ENCODE measurements around the gene FAM161B.
A peak's percentile ranks its signal among the peaks of the same experiment; 100 is the strongest.

FAM161B gene

GRCh38 chr14:73889376-73889775, 60.5 kb downstream of the FAM161B start:
- WGBS = 97% methylated on average over 5 of the region's 5 CpGs
- no peak overlapping the region for H3K4me2 ChIP-seq (ENCODE audit: low read length, poor library complexity, severe bottlenecking)
- H2AK5ac ChIP-seq (ENCODE audit: low read length, severe bottlenecking) = no peak overlapping the region
- H3K9me3 ChIP-seq (ENCODE audit: control insufficient read depth, low read length) = no peaks in the 10 kb centered on the region
- H4K8ac ChIP-seq (ENCODE audit: low read length) = no peak overlapping the region
- no peak overlapping the region for H3K4ac ChIP-seq (ENCODE audit: low read depth in 1 of 2, low read length in 2 of 2)
- peaks cover 2% of the 10 kb centered on the region for H3K4me1 ChIP-seq (ENCODE audit: control insufficient read depth, insufficient read depth, low read depth, low read length)
- no peak overlapping the region for H4K91ac ChIP-seq (ENCODE audit: low read length)
- peaks cover 6% of the 10 kb centered on the region for H3K79me1 ChIP-seq (replicated peaks; ENCODE audit: low read length, poor library complexity, severe bottlenecking)
- H3K27ac ChIP-seq (ENCODE audit: low read length, poor library complexity, severe bottlenecking) = no peak overlapping the region
- H2BK120ac ChIP-seq (ENCODE audit: low read depth, low read length) = no peak overlapping the region
- H3K27me3 ChIP-seq (ENCODE audit: control insufficient read depth in 1 of 2, insufficient read depth in 1 of 2, low read length in 2 of 2) = no peaks in the 10 kb centered on the region
- no peak overlapping the region for H2BK15ac ChIP-seq (ENCODE audit: low read depth, poor library complexity, severe bottlenecking)
- H2BK12ac ChIP-seq (ENCODE audit: low read length in 2 of 2) = no peak overlapping the region
- H2AFZ ChIP-seq (ENCODE audit: low read depth, low read length) = no peak overlapping the region
- peak overlapping the region; percentile 98 for H3K9ac ChIP-seq (ENCODE audit: low read length)
- H3K18ac ChIP-seq (ENCODE audit: low read depth in 1 of 2, low read length in 2 of 2) = no peak overlapping the region
- H3K23ac ChIP-seq (ENCODE audit: low read length in 2 of 2) = no peak overlapping the region
- no peak overlapping the region for H3K14ac ChIP-seq (ENCODE audit: low read length in 2 of 2)
- no peak for DNase-seq
- peaks cover 2 to 15% of the 10 kb centered on the region in 2 experiments for H3K36me3 ChIP-seq (ENCODE audit: control insufficient read depth in 1 of 2, insufficient read depth in 2 of 2, low read depth in 1 of 2, low read length in 2 of 2)
- no peak overlapping the region for H2BK5ac ChIP-seq (ENCODE audit: low read depth, low read length, poor library complexity, severe bottlenecking)
- H3K4me3 ChIP-seq (ENCODE audit: insufficient read depth in 1 of 2, low read depth in 1 of 2, low read length in 2 of 2) = no peak overlapping the region

GRCh38 chr14:73888971-73889370, 60.9 kb downstream of the FAM161B start:
- Histone ChIP-seq H2BK5ac (ENCODE audit: low read depth, low read length, poor library complexity, severe bottlenecking) (no peak overlapping the region), H3K9ac (ENCODE audit: low read length) (peak overlapping the region; percentile 98), H2BK120ac (ENCODE audit: low read depth, low read length) (no peak overlapping the region), H2BK12ac (ENCODE audit: low read length in 2 of 2) (no peak overlapping the region), H3K4me1 (ENCODE audit: control insufficient read depth, insufficient read depth, low read depth, low read length) (peaks cover 2% of the 10 kb centered on the region), H3K18ac (ENCODE audit: low read depth in 1 of 2, low read length in 2 of 2) (no peak overlapping the region), H2AK5ac (ENCODE audit: low read length, severe bottlenecking) (no peak overlapping the region), H4K91ac (ENCODE audit: low read length) (no peak overlapping the region), H3K4me2 (ENCODE audit: low read length, poor library complexity, severe bottlenecking) (no peak overlapping the region), H3K79me1 (replicated peaks; ENCODE audit: low read length, poor library complexity, severe bottlenecking) (peaks cover 3% of the 10 kb centered on the region), H3K4ac (ENCODE audit: low read depth in 1 of 2, low read length in 2 of 2) (no peak overlapping the region), H2AFZ (ENCODE audit: low read depth, low read length) (no peak overlapping the region), H3K27ac (ENCODE audit: low read length, poor library complexity, severe bottlenecking) (peak overlapping the region; percentile 54), H3K23ac (ENCODE audit: low read length in 2 of 2) (no peak overlapping the region), H3K4me3 (ENCODE audit: insufficient read depth in 1 of 2, low read depth in 1 of 2, low read length in 2 of 2) (peak overlapping the region in 1 of 2 experiments; percentile 86), H2BK15ac (ENCODE audit: low read depth, poor library complexity, severe bottlenecking) (no peak overlapping the region), H3K9me3 (ENCODE audit: control insufficient read depth, low read length) (no peaks in the 10 kb centered on the region), H3K36me3 (ENCODE audit: control insufficient read depth in 1 of 2, insufficient read depth in 2 of 2, low read depth in 1 of 2, low read length in 2 of 2) (peaks cover 0 to 11% of the 10 kb centered on the region in 2 experiments), H3K14ac (ENCODE audit: low read length in 2 of 2) (no peak overlapping the region), H4K8ac (ENCODE audit: low read length) (no peak overlapping the region), H3K27me3 (ENCODE audit: control insufficient read depth in 1 of 2, insufficient read depth in 1 of 2, low read length in 2 of 2) (no peaks in the 10 kb centered on the region)
- peak; percentile 32 for DNase-seq
- WGBS = 100% methylated on average over 1 of the region's 2 CpGs

DNA sequence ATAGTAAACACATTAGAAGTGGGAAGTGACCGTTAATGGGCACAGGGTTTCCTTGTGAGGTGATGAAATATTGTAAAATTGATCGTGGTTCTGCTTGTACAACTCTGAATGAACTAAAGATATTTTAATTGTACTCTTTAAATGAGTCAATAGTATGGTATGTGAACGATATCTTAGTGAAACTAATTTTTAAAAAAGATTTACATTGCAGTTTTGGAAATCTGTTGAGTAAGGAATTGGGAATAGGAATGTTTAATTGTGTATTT, 61.5 kb downstream of the FAM161B start:
- Histone ChIP-seq H3K27me3 (ENCODE audit: control insufficient read depth in 1 of 2, insufficient read depth in 1 of 2, low read length in 2 of 2) (no peaks in the 10 kb centered on the region), H3K4me2 (ENCODE audit: low read length, poor library complexity, severe bottlenecking) (no peak overlapping the region), H3K18ac (ENCODE audit: low read depth in 1 of 2, low read length in 2 of 2) (no peak overlapping the region), H3K79me1 (replicated peaks; ENCODE audit: low read length, poor library complexity, severe bottlenecking) (peaks cover 3% of the 10 kb centered on the region), H3K4me1 (ENCODE audit: control insufficient read depth, insufficient read depth, low read depth, low read length) (peaks cover 2% of the 10 kb centered on the region), H3K23ac (ENCODE audit: low read length in 2 of 2) (no peak overlapping the region), H2BK15ac (ENCODE audit: low read depth, poor library complexity, severe bottlenecking) (no peak overlapping the region), H2BK120ac (ENCODE audit: low read depth, low read length) (no peak overlapping the region), H3K9me3 (ENCODE audit: control insufficient read depth, low read length) (no peaks in the 10 kb centered on the region), H3K14ac (ENCODE audit: low read length in 2 of 2) (no peak overlapping the region), H3K36me3 (ENCODE audit: control insufficient read depth in 1 of 2, insufficient read depth in 2 of 2, low read depth in 1 of 2, low read length in 2 of 2) (peaks cover 0 to 5% of the 10 kb centered on the region in 2 experiments), H3K4me3 (ENCODE audit: insufficient read depth in 1 of 2, low read depth in 1 of 2, low read length in 2 of 2) (peak overlapping the region in 1 of 2 experiments; percentile 86), H3K9ac (ENCODE audit: low read length) (peak overlapping the region; percentile 98), H2BK5ac (ENCODE audit: low read depth, low read length, poor library complexity, severe bottlenecking) (no peak overlapping the region), H2AFZ (ENCODE audit: low read depth, low read length) (no peak overlapping the region), H3K4ac (ENCODE audit: low read depth in 1 of 2, low read length in 2 of 2) (no peak overlapping the region), H2BK12ac (ENCODE audit: low read length in 2 of 2) (no peak overlapping the region), H4K91ac (ENCODE audit: low read length) (no peak overlapping the region), H4K8ac (ENCODE audit: low read length) (no peak overlapping the region), H2AK5ac (ENCODE audit: low read length, severe bottlenecking) (no peak overlapping the region), H3K27ac (ENCODE audit: low read length, poor library complexity, severe bottlenecking) (no peak overlapping the region)
- DNase-seq = peak; percentile 40
- WGBS = 68% methylated on average over 3 of the region's 3 CpGs

DNA sequence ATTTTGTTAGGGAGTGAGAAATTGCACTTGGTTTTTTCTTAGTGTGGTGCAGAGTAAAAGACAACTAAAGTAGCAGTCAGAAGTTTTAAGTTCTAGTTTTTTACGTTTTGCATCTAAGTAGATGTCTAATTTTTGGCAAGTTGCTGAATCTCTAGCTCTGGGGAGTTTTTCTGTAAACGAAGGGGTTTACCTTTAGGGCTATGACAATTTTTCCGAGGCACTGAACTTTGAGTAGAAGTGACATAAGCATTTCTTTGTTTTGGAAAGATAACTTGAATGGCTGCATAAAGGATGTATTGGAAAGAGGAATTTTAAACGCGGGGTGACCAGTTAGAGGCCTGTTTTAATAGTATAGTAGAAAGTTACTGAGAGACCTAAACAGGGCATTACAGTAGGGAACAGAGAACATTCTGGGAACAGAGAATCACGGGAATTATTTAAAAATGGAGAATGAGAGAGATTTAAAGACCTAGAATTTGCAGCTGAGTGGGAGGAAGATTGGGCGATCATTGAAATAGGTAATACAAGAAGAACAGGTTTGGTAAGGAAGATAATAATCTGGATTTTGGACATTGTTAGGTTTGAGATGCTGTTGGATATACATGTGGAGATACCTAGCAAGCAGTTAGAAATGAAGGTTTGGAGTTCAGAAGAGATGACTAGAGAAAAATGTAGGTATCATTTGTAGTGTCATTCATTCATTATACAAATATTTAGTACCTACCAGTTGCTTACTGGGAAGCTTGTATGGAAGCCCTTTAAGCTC, 62.0 kb downstream of the FAM161B start:
- DNase-seq = no peak
- Histone ChIP-seq H4K91ac (ENCODE audit: low read length) (no peak overlapping the region), H2BK15ac (ENCODE audit: low read depth, poor library complexity, severe bottlenecking) (no peak overlapping the region), H3K18ac (ENCODE audit: low read depth in 1 of 2, low read length in 2 of 2) (no peak overlapping the region), H3K4me1 (ENCODE audit: control insufficient read depth, insufficient read depth, low read depth, low read length) (peaks cover 2% of the 10 kb centered on the region), H3K4me3 (ENCODE audit: insufficient read depth in 1 of 2, low read depth in 1 of 2, low read length in 2 of 2) (peak overlapping the region in 1 of 2 experiments; percentile 86), H3K4me2 (ENCODE audit: low read length, poor library complexity, severe bottlenecking) (peak overlapping the region; percentile 73), H3K9ac (ENCODE audit: low read length) (peak overlapping the region; percentile 98), H2AFZ (ENCODE audit: low read depth, low read length) (no peak overlapping the region), H2BK5ac (ENCODE audit: low read depth, low read length, poor library complexity, severe bottlenecking) (no peak overlapping the region), H3K14ac (ENCODE audit: low read length in 2 of 2) (no peak overlapping the region), H3K23ac (ENCODE audit: low read length in 2 of 2) (no peak overlapping the region), H2BK120ac (ENCODE audit: low read depth, low read length) (no peak overlapping the region), H3K4ac (ENCODE audit: low read depth in 1 of 2, low read length in 2 of 2) (no peak overlapping the region), H4K8ac (ENCODE audit: low read length) (no peak overlapping the region), H3K27me3 (ENCODE audit: control insufficient read depth in 1 of 2, insufficient read depth in 1 of 2, low read length in 2 of 2) (no peaks in the 10 kb centered on the region), H3K36me3 (ENCODE audit: control insufficient read depth in 1 of 2, insufficient read depth in 2 of 2, low read depth in 1 of 2, low read length in 2 of 2) (peaks cover 0 to under 1% of the 10 kb centered on the region in 2 experiments), H2BK12ac (ENCODE audit: low read length in 2 of 2) (no peak overlapping the region), H2AK5ac (ENCODE audit: low read length, severe bottlenecking) (no peak overlapping the region), H3K27ac (ENCODE audit: low read length, poor library complexity, severe bottlenecking) (peak overlapping the region; percentile 20), H3K9me3 (ENCODE audit: control insufficient read depth, low read length) (no peaks in the 10 kb centered on the region), H3K79me1 (replicated peaks; ENCODE audit: low read length, poor library complexity, severe bottlenecking) (peaks cover 4% of the 10 kb centered on the region)
- WGBS = 65% methylated on average over 7 of the region's 7 CpGs
